IMR-90 (cell line): ENCODE data around the gene PC. TPM values are rescaled to one million over a fixed set of nuclear protein-coding genes. Genes with fewer than 3 reads are reported as not detected.

Experiments used
- ATAC-seq: fragments of 200-7000 bp; cut with Tn5 transposase; 2 replicates; pipeline ENCODE4 v1.9.1; 2020; ENCODE audit warnings: low read depth, mild to moderate bottlenecking, moderate library complexity
- BruUV-seq: library from RNA; stranded (reverse); fragments of 400-500 nt; replicated peaks from 2 replicates; lab custom pipeline; 2021; lab: Mats Ljungman, UMichigan
- CTCF ChIA-PET: fragments of 300-600 bp; formaldehyde crosslinking; extraction: SDS; loops from one replicate; lab custom pipeline; 2021; ENCODE audit warnings: antibody characterized with exemption; lab: Yijun Ruan, JAX
- POLR2A ChIA-PET: fragments of 300-600 bp; sonication (Branson Sonifier 250); formaldehyde crosslinking; loops from one replicate; lab custom pipeline; 2022; ENCODE audit warnings: antibody characterized with exemption; ENCODE audit not compliant: unreplicated experiment; lab: Charles Lee
- DNase-seq: peaks from one replicate; pipeline ENCODE4 v3.0.0; 2013
- H2AFZ ChIP-seq: replicated peaks from 2 replicates; pipeline ENCODE3; 2013; ENCODE audit warnings: low read length, mild to moderate bottlenecking; ENCODE audit not compliant: poor library complexity
- H2AK5ac ChIP-seq: 2 replicates; pipeline ENCODE4 v1.6.1; 2013; ENCODE audit warnings: low read depth, low read length, inconsistent platforms
- H2AK9ac ChIP-seq: replicated peaks from 2 replicates; pipeline ENCODE3; 2013; ENCODE audit warnings: mild to moderate bottlenecking, low read depth, low read length, moderate library complexity; ENCODE audit not compliant: poor library complexity
- H2BK120ac ChIP-seq: 2 replicates; pipeline ENCODE4 v1.6.1; 2013; ENCODE audit warnings: low read depth, low read length, inconsistent platforms
- H2BK15ac ChIP-seq: 3 replicates; pipeline ENCODE4 v1.6.1; 2013; ENCODE audit warnings: low read depth, low read length, inconsistent platforms
- H2BK20ac ChIP-seq: 2 replicates; pipeline ENCODE4 v1.6.1; 2013; ENCODE audit warnings: low read depth, mild to moderate bottlenecking, inconsistent platforms, low read length, moderate library complexity
- H2BK5ac ChIP-seq: 2 replicates; pipeline ENCODE4 v1.6.1; 2013; ENCODE audit warnings: mild to moderate bottlenecking, low read depth, low read length, inconsistent platforms; ENCODE audit not compliant: poor library complexity, severe bottlenecking
- H3K14ac ChIP-seq: replicated peaks from 2 replicates; pipeline ENCODE4 v1.6.1; 2013; ENCODE audit warnings: low read depth, low read length, inconsistent platforms
- H3K18ac ChIP-seq: 2 replicates; pipeline ENCODE4 v1.6.1; 2013; ENCODE audit warnings: low read depth, low read length, control low read depth
- H3K23ac ChIP-seq: 2 replicates; pipeline ENCODE4 v1.6.1; 2013; ENCODE audit warnings: low read depth, low read length, inconsistent platforms
- H3K27ac ChIP-seq: 2 replicates; pipeline ENCODE4 v1.5.1; 2013; ENCODE audit warnings: mild to moderate bottlenecking, control low read depth, low read length; ENCODE audit not compliant: insufficient read depth
- H3K27me3 ChIP-seq: 2 replicates; pipeline ENCODE4 v1.6.1; 2013; ENCODE audit warnings: low read length; ENCODE audit not compliant: control insufficient read depth, insufficient read depth
- H3K36me3 ChIP-seq: 2 replicates; pipeline ENCODE4 v1.6.1; 2013; ENCODE audit warnings: low read length, mixed read lengths; ENCODE audit not compliant: control insufficient read depth, insufficient read depth
- H3K4ac ChIP-seq: 2 replicates; pipeline ENCODE4 v1.6.1; 2013; ENCODE audit warnings: low read depth, low read length, inconsistent platforms
- H3K4me1 ChIP-seq: 2 replicates; pipeline ENCODE4 v1.6.1; 2013; ENCODE audit warnings: low read length, mixed read lengths; ENCODE audit not compliant: control insufficient read depth, insufficient read depth
- H3K4me2 ChIP-seq: 2 replicates; pipeline ENCODE4 v1.6.1; 2013; ENCODE audit warnings: low read depth, mild to moderate bottlenecking, control low read depth, low read length, moderate library complexity
- H3K4me3 ChIP-seq: 2 replicates; pipeline ENCODE4 v1.5.1; 2013; ENCODE audit warnings: low read depth, mild to moderate bottlenecking, control low read depth, low read length, moderate library complexity; ENCODE audit not compliant: insufficient read depth
- H3K56ac ChIP-seq: 2 replicates; pipeline ENCODE4 v1.6.1; 2013; ENCODE audit warnings: low read length, inconsistent platforms; ENCODE audit not compliant: insufficient read depth; ENCODE audit errors: extremely low read depth
- H3K79me1 ChIP-seq, 2 experiments: 2 replicates each; pipeline ENCODE4 v1.6.1; 2013; ENCODE audit warnings: low read length in 2 of 2, inconsistent platforms in 1 of 2, low read depth in 1 of 2
- H3K9ac ChIP-seq: 2 replicates; pipeline ENCODE4 v1.6.1; 2013; ENCODE audit warnings: low read depth, low read length, control low read depth
- H3K9me1 ChIP-seq: 2 replicates; pipeline ENCODE4 v1.6.1; 2013; ENCODE audit warnings: low read length, inconsistent platforms; ENCODE audit not compliant: insufficient read depth
- H3K9me3 ChIP-seq: 2 replicates; pipeline ENCODE4 v1.6.1; 2013; ENCODE audit warnings: low read length; ENCODE audit not compliant: control insufficient read depth, insufficient read depth
- H4K20me1 ChIP-seq: 2 replicates; pipeline ENCODE4 v1.6.1; 2013; ENCODE audit warnings: low read length, inconsistent platforms; ENCODE audit not compliant: insufficient read depth
- H4K5ac ChIP-seq: 2 replicates; pipeline ENCODE4 v1.6.1; 2013; ENCODE audit warnings: mild to moderate bottlenecking, low read depth, low read length, control low read depth
- H4K8ac ChIP-seq, 2 experiments: 2 replicates each; pipeline ENCODE4 v1.6.1; 2013; ENCODE audit warnings: low read depth in 2 of 2, low read length in 2 of 2, control low read depth in 1 of 2, inconsistent platforms in 1 of 2
- H4K91ac ChIP-seq: 2 replicates; pipeline ENCODE4 v1.6.1; 2013; ENCODE audit warnings: low read depth, low read length, inconsistent platforms; ENCODE audit not compliant: insufficient read depth
- BHLHE40 ChIP-seq: fragments of 150-350 bp; IDR thresholded peaks from 2 replicates; pipeline ENCODE4 v1.6.1; 2016; ENCODE audit warnings: mild to moderate bottlenecking, low read depth, low read length
- CEBPB ChIP-seq: IDR thresholded peaks from 2 replicates; pipeline ENCODE4 v1.6.1; 2012; ENCODE audit warnings: low read depth, low read length, improper control_type of control experiment
- CHD1 ChIP-seq: IDR thresholded peaks from 2 replicates; pipeline ENCODE4 v1.6.1; 2012; ENCODE audit warnings: low read depth, low read length, improper control_type of control experiment
- FOS ChIP-seq: fragments of 150-350 bp; IDR thresholded peaks from 2 replicates; pipeline ENCODE4 v1.6.1; 2016; ENCODE audit warnings: low read depth, low read length
- MAFK ChIP-seq: IDR thresholded peaks from 2 replicates; pipeline ENCODE4 v1.6.1; 2012; ENCODE audit warnings: low read depth, low read length, improper control_type of control experiment
- MXI1 ChIP-seq: IDR thresholded peaks from 2 replicates; pipeline ENCODE4 v1.6.1; 2012; ENCODE audit warnings: low read depth, mild to moderate bottlenecking, low read length, moderate library complexity, borderline replicate concordance
- RCOR1 ChIP-seq: IDR thresholded peaks from 2 replicates; pipeline ENCODE4 v1.6.1; 2012; ENCODE audit warnings: mild to moderate bottlenecking, low read length, improper control_type of control experiment; ENCODE audit not compliant: insufficient replicate concordance
- SMC3 ChIP-seq: fragments of 150-350 bp; IDR thresholded peaks from 2 replicates; pipeline ENCODE4 v1.6.1; 2016; ENCODE audit warnings: low read depth, mild to moderate bottlenecking, antibody characterized with exemption, low read length, moderate library complexity
- WGBS, 2 experiments: methylation state at CpG; one replicate each; pipeline versions ENCODE4 v1.1.5 to v1.1.7; 2013; ENCODE audit warnings: missing lambda C conversion rate in 2 of 2; ENCODE audit not compliant: insufficient read length in 1 of 2; ENCODE audit errors: extremely low coverage in 2 of 2; 5-methylcytosine and 5-hydroxymethylcytosine counted together
- dilution Hi-C: fragments of 300-500 bp; cut with HindIII; formaldehyde crosslinking; loops from one replicate; pipeline ENCODE4 v1.14.3; 2018; ENCODE audit warnings: low sequenced_read_pairs; ENCODE audit not compliant: unreplicated experiment
- in situ Hi-C: fragments of 300-500 bp; cut with MboI; formaldehyde crosslinking; loops from 3 replicates; pipeline ENCODE4 v1.14.3; 2019; ENCODE audit warnings: low sequenced_read_pairs, inconsistent platforms, mixed read lengths
- intact Hi-C: fragments of 100-400 bp; cut with micrococcal nuclease; formaldehyde crosslinking; loops from 2 replicates; pipeline ENCODE4 v1.10.0; 2022
- polyA plus RNA-seq, 3 experiments: library from polyadenylated mRNA; depleted of rRNA; stranded (reverse); fragments of >200 nt; gene quantifications; 2 replicates each; pipeline ENCODE4 v1.2.3, GENCODE V29; 2012; ENCODE audit warnings: low replicate concordance in 1 of 3
- total RNA-seq: library from RNA; depleted of rRNA; stranded (reverse); fragments of >200 nt; gene quantifications from 2 replicates; pipeline ENCODE4 v1.2.3, GENCODE V29; 2012
- TF ChIP-seq, protein P1 (sequence below): fragments of 150-350 bp; IDR thresholded peaks from 2 replicates; pipeline ENCODE4 v1.6.1; 2016; ENCODE audit warnings: low read depth, mild to moderate bottlenecking, low read length, moderate library complexity, borderline replicate concordance

The PC gene
- total and polyA plus RNA-seq, 2 of the 4 experiments (the other 2 are of a cell fraction), result 13.6 to 15.7 TPM

DNA sequence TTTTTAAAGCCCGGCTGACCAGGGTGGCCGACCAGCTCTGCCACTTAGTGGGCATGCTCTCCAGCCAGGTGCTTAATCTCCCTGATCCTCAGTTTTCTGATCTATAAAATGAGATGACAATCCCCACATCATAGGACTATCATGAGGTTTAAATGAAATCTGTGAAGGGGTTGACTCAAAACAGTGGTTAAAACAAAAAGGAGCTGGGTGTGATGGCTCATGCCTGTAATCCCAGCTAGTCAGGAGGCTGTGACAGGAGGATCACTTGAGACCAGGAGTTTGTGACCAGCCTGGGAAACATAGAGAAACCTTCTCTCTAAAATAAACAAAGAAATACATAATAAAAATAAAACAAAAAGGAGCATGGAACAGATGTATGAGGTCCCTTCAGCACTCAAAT is 13.3 kb upstream of the PC start:
- POLR2A ChIA-PET, result interaction anchor here (0.6 kb wide), 1 partner anchor 12 kb away, joined by 7 read pairs; no protein-coding TSS in a partner anchor

More for the DNA sequence above, 13.3 kb upstream of the PC start:
- Histone ChIP-seq H3K9me3 (no peaks in the 10 kb centered on the region), H2BK5ac (peak overlapping the region; percentile 99), H3K4me1 (peaks cover 32% of the 10 kb centered on the region), H3K27ac (peak overlapping the region; percentile 97), H3K9ac (peak overlapping the region; percentile 49), H4K20me1 (peaks cover 3% of the 10 kb centered on the region; the same call in 1 of the 2 replicates), H3K36me3 (no peaks in the 10 kb centered on the region), H3K79me1 (peaks cover 0 to 5% of the 10 kb centered on the region in 2 experiments; a peak in 3 of 4 replicates), H2BK20ac (peak overlapping the region; percentile 83), H4K5ac (peak overlapping the region; percentile 86), H3K14ac (peak overlapping the region; percentile 72), H3K56ac (peak overlapping the region; percentile 59; the same call in 1 of the 2 replicates), H2AK9ac (peak overlapping the region; percentile 86), H3K4me2 (no peak overlapping the region; the same call in 1 of the 2 replicates), H3K9me1 (peaks cover 25% of the 10 kb centered on the region), H3K4me3 (no peak overlapping the region), H2AFZ (peak overlapping the region; percentile 11), H4K8ac (peak overlapping the region; percentile 55 to 82), H3K23ac (peak overlapping the region; percentile 86), H2AK5ac (peak overlapping the region; percentile 92), H2BK120ac (peak overlapping the region; percentile 93), H3K27me3 (no peaks in the 10 kb centered on the region), H2BK15ac (peak overlapping the region; percentile 58), H4K91ac (peak overlapping the region; percentile 96), H3K4ac (peak overlapping the region; percentile 94), H3K18ac (peak overlapping the region; percentile 91)
- in situ Hi-C loops, result no loop called here
- ATAC-seq (no peak), DNase-seq (no peak)
- dilution Hi-C loops, result no loop called here
- BruUV-seq, result no TSS peak
- intact Hi-C loops, result loop anchor here (5.0 kb wide), 2 partner anchors 114 to 129 kb away; partner anchors contain the start of genes LRFN4 and RCE1
- TF ChIP-seq CEBPB (no peak), BHLHE40 (no peak), FOS (no peak), CHD1 (no peak), MAFK (no peak), MXI1 (no peak), RCOR1 (no peak), SMC3 (no peak)
- TF ChIP-seq, protein P1, sequence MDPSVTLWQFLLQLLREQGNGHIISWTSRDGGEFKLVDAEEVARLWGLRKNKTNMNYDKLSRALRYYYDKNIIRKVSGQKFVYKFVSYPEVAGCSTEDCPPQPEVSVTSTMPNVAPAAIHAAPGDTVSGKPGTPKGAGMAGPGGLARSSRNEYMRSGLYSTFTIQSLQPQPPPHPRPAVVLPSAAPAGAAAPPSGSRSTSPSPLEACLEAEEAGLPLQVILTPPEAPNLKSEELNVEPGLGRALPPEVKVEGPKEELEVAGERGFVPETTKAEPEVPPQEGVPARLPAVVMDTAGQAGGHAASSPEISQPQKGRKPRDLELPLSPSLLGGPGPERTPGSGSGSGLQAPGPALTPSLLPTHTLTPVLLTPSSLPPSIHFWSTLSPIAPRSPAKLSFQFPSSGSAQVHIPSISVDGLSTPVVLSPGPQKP, result no peak
- no CpG with 5 or more reads among the region's 2 CpGs for WGBS, 2 experiments
- CTCF ChIA-PET, result interaction anchor here (0.9 kb wide), 1 partner anchor 15 kb away, joined by 4 read pairs; no protein-coding TSS in a partner anchor
